ENCODE results near the gene PF4V1. TPM values are rescaled to one million over a fixed set of nuclear protein-coding genes. Genes with fewer than 3 reads are reported as not detected.
"Not testable (repeated sequence)": the region's sequence is repeated elsewhere in the genome, so short reads cannot be mapped to it uniquely, and the experiment has no call there.

PF4V1 gene
- total and polyA plus RNA-seq, 2 donors = 0.14 to 0.57 TPM

- DNase-seq (ENCODE audit: low read depth in 6 of 9, low spot score in 9 of 9) = no peak
- no peaks in the 10 kb centered on the region for H3K9me3 ChIP-seq (ENCODE audit: control insufficient read depth in 2 of 2, insufficient read depth in 1 of 2, low read length in 1 of 2)
- no peaks in the 10 kb centered on the region for H3K36me3 ChIP-seq (ENCODE audit: control insufficient read depth in 2 of 2, insufficient read depth in 2 of 2, low read length in 1 of 2)
- no peaks in the 10 kb centered on the region for H3K27me3 ChIP-seq (ENCODE audit: control insufficient read depth in 2 of 2, insufficient read depth in 1 of 2, low read length in 1 of 2)
- H3K4me3 ChIP-seq (ENCODE audit: low read length in 2 of 2) = no peak overlapping the region
- 79% methylated on average over 3 of the region's 3 CpGs for WGBS
- no peaks in the 10 kb centered on the region for H3K4me1 ChIP-seq (ENCODE audit: control insufficient read depth in 2 of 2, insufficient read depth in 2 of 2, low read length in 2 of 2)
- H3K27ac ChIP-seq (ENCODE audit: low read depth in 1 of 2, low read length in 1 of 2) = no peak overlapping the region
Observed at GRCh38 chr4:73892966-73893365, 39.9 kb downstream of the PF4V1 start.

- Histone ChIP-seq H3K27me3 (ENCODE audit: control insufficient read depth in 2 of 2, insufficient read depth in 1 of 2, low read length in 1 of 2) (no peaks in the 10 kb centered on the region), H3K27ac (ENCODE audit: low read depth in 1 of 2, low read length in 1 of 2) (no peak overlapping the region), H3K4me1 (ENCODE audit: control insufficient read depth in 2 of 2, insufficient read depth in 2 of 2, low read length in 2 of 2) (no peaks in the 10 kb centered on the region), H3K4me3 (ENCODE audit: low read length in 2 of 2) (no peak overlapping the region), H3K9me3 (ENCODE audit: control insufficient read depth in 2 of 2, insufficient read depth in 1 of 2, low read length in 1 of 2) (no peaks in the 10 kb centered on the region), H3K36me3 (ENCODE audit: control insufficient read depth in 2 of 2, insufficient read depth in 2 of 2, low read length in 1 of 2) (no peaks in the 10 kb centered on the region)
- DNase-seq (ENCODE audit: low read depth in 6 of 9, low spot score in 9 of 9) = no peak
- WGBS = 70% methylated on average over 2 of the region's 2 CpGs
Observed at GRCh38 chr4:73894001-73894400, 40.9 kb downstream of the PF4V1 start.

GRCh38 chr4:73895201-73896175, 42.4 kb downstream of the PF4V1 start:
- Histone ChIP-seq H3K9me3 (ENCODE audit: control insufficient read depth in 2 of 2, insufficient read depth in 1 of 2, low read length in 1 of 2) (no peaks in the 10 kb centered on the region), H3K4me1 (ENCODE audit: control insufficient read depth in 2 of 2, insufficient read depth in 2 of 2, low read length in 2 of 2) (no peaks in the 10 kb centered on the region), H3K27me3 (ENCODE audit: control insufficient read depth in 2 of 2, insufficient read depth in 1 of 2, low read length in 1 of 2) (no peaks in the 10 kb centered on the region), H3K27ac (ENCODE audit: low read depth in 1 of 2, low read length in 1 of 2) (no peak overlapping the region), H3K36me3 (ENCODE audit: control insufficient read depth in 2 of 2, insufficient read depth in 2 of 2, low read length in 1 of 2) (no peaks in the 10 kb centered on the region), H3K4me3 (ENCODE audit: low read length in 2 of 2) (no peak overlapping the region)
- DNase-seq (ENCODE audit: low read depth in 6 of 9, low spot score in 9 of 9) = no peak
- 88% methylated on average over 9 of the region's 9 CpGs for WGBS

- H3K27ac ChIP-seq (ENCODE audit: low read depth in 1 of 2, low read length in 1 of 2) = no peak overlapping the region
- no peaks in the 10 kb centered on the region for H3K4me1 ChIP-seq (ENCODE audit: control insufficient read depth in 2 of 2, insufficient read depth in 2 of 2, low read length in 2 of 2)
- no peaks in the 10 kb centered on the region for H3K9me3 ChIP-seq (ENCODE audit: control insufficient read depth in 2 of 2, insufficient read depth in 1 of 2, low read length in 1 of 2)
- WGBS = 95% methylated on average over 2 of the region's 2 CpGs
- DNase-seq (ENCODE audit: low read depth in 6 of 9, low spot score in 9 of 9) = no peak
- H3K36me3 ChIP-seq (ENCODE audit: control insufficient read depth in 2 of 2, insufficient read depth in 2 of 2, low read length in 1 of 2) = no peaks in the 10 kb centered on the region
- no peak overlapping the region for H3K4me3 ChIP-seq (ENCODE audit: low read length in 2 of 2)
- H3K27me3 ChIP-seq (ENCODE audit: control insufficient read depth in 2 of 2, insufficient read depth in 1 of 2, low read length in 1 of 2) = no peaks in the 10 kb centered on the region
Observed at GRCh38 chr4:73896416-73896815, 43.3 kb downstream of the PF4V1 start.

- no peak for DNase-seq (ENCODE audit: low read depth in 6 of 9, low spot score in 9 of 9)
- H3K27me3 ChIP-seq (ENCODE audit: control insufficient read depth in 2 of 2, insufficient read depth in 1 of 2, low read length in 1 of 2) = no peaks in the 10 kb centered on the region
- no peak overlapping the region for H3K4me3 ChIP-seq (ENCODE audit: low read length in 2 of 2)
- 81% methylated on average over 4 of the region's 4 CpGs for WGBS
- H3K4me1 ChIP-seq (ENCODE audit: control insufficient read depth in 2 of 2, insufficient read depth in 2 of 2, low read length in 2 of 2) = no peaks in the 10 kb centered on the region
- no peaks in the 10 kb centered on the region for H3K36me3 ChIP-seq (ENCODE audit: control insufficient read depth in 2 of 2, insufficient read depth in 2 of 2, low read length in 1 of 2)
- no peaks in the 10 kb centered on the region for H3K9me3 ChIP-seq (ENCODE audit: control insufficient read depth in 2 of 2, insufficient read depth in 1 of 2, low read length in 1 of 2)
- no peak overlapping the region for H3K27ac ChIP-seq (ENCODE audit: low read depth in 1 of 2, low read length in 1 of 2)
Observed at GRCh38 chr4:73897380-73898136, 44.5 kb downstream of the PF4V1 start.

- 96% methylated on average over 3 of the region's 3 CpGs for WGBS
- H3K4me1 ChIP-seq (ENCODE audit: control insufficient read depth in 2 of 2, insufficient read depth in 2 of 2, low read length in 2 of 2); H3K27me3 ChIP-seq (ENCODE audit: control insufficient read depth in 2 of 2, insufficient read depth in 1 of 2, low read length in 1 of 2); H3K4me3 ChIP-seq (ENCODE audit: low read length in 2 of 2); H3K36me3 ChIP-seq (ENCODE audit: control insufficient read depth in 2 of 2, insufficient read depth in 2 of 2, low read length in 1 of 2); DNase-seq (ENCODE audit: low read depth in 6 of 9, low spot score in 9 of 9); H3K27ac ChIP-seq (ENCODE audit: low read depth in 1 of 2, low read length in 1 of 2); H3K9me3 ChIP-seq (ENCODE audit: control insufficient read depth in 2 of 2, insufficient read depth in 1 of 2, low read length in 1 of 2): not testable (repeated sequence)
Observed at GRCh38 chr4:73899338-73899737, 46.2 kb downstream of the PF4V1 start.

- 96% methylated on average over 5 of the region's 5 CpGs for WGBS
- H3K4me1 ChIP-seq (ENCODE audit: control insufficient read depth in 2 of 2, insufficient read depth in 2 of 2, low read length in 2 of 2) = no peaks in the 10 kb centered on the region
- H3K4me3 ChIP-seq (ENCODE audit: low read length in 2 of 2) = no peak overlapping the region
- no peaks in the 10 kb centered on the region for H3K9me3 ChIP-seq (ENCODE audit: control insufficient read depth in 2 of 2, insufficient read depth in 1 of 2, low read length in 1 of 2)
- DNase-seq (ENCODE audit: low read depth in 6 of 9, low spot score in 9 of 9) = no peak
- no peaks in the 10 kb centered on the region for H3K36me3 ChIP-seq (ENCODE audit: control insufficient read depth in 2 of 2, insufficient read depth in 2 of 2, low read length in 1 of 2)
- no peak overlapping the region for H3K27ac ChIP-seq (ENCODE audit: low read depth in 1 of 2, low read length in 1 of 2)
- H3K27me3 ChIP-seq (ENCODE audit: control insufficient read depth in 2 of 2, insufficient read depth in 1 of 2, low read length in 1 of 2) = no peaks in the 10 kb centered on the region
Observed at GRCh38 chr4:73901031-73901430, 47.9 kb downstream of the PF4V1 start.

- Histone ChIP-seq H3K9me3 (ENCODE audit: control insufficient read depth in 2 of 2, insufficient read depth in 1 of 2, low read length in 1 of 2) (no peaks in the 10 kb centered on the region), H3K36me3 (ENCODE audit: control insufficient read depth in 2 of 2, insufficient read depth in 2 of 2, low read length in 1 of 2) (no peaks in the 10 kb centered on the region), H3K27me3 (ENCODE audit: control insufficient read depth in 2 of 2, insufficient read depth in 1 of 2, low read length in 1 of 2) (no peaks in the 10 kb centered on the region), H3K27ac (ENCODE audit: low read depth in 1 of 2, low read length in 1 of 2) (no peak overlapping the region), H3K4me1 (ENCODE audit: control insufficient read depth in 2 of 2, insufficient read depth in 2 of 2, low read length in 2 of 2) (no peaks in the 10 kb centered on the region), H3K4me3 (ENCODE audit: low read length in 2 of 2) (no peak overlapping the region)
- 98% methylated on average over 1 of the region's 1 CpG for WGBS
- DNase-seq (ENCODE audit: low read depth in 6 of 9, low spot score in 9 of 9) = no peak
Observed at GRCh38 chr4:73902038-73902637, 49.0 kb downstream of the PF4V1 start.
